Activated B cell treated with CpG ODN at 0.5 μM for 24 hours (primary cell): ENCODE data around the gene SDHB. TPM values are rescaled to one million over a fixed set of nuclear protein-coding genes. Genes with fewer than 3 reads are reported as not detected.

Experiments
- ATAC-seq: fragments of 200-7000 bp; cut with Tn5 transposase; one replicate; pipeline ENCODE4 v1.10.0; 2021; ENCODE audit warnings: low read depth, mild to moderate bottlenecking, moderate library complexity
- CTCF ChIA-PET: fragments of 350-600 bp; sonication (Branson Sonifier 250); formaldehyde crosslinking; loops from one replicate; lab custom pipeline; 2021; ENCODE audit warnings: antibody characterized with exemption; lab: Charles Lee
- POLR2A ChIA-PET: fragments of 350-600 bp; sonication (Branson Sonifier 250); formaldehyde crosslinking; loops from one replicate; lab custom pipeline; 2021; ENCODE audit warnings: antibody characterized with exemption; lab: Charles Lee
- DNase-seq: peaks from one replicate; pipeline ENCODE4 v3.0.0; 2022
- H3K27ac Mint-ChIP-seq: one replicate; pipeline ENCODE4 v1.8.0; 2020; ENCODE audit warnings: mixed read lengths
- H3K27me3 Mint-ChIP-seq: one replicate; pipeline ENCODE4 v1.8.0; 2021; ENCODE audit warnings: mixed read lengths
- H3K36me3 Mint-ChIP-seq: one replicate; pipeline ENCODE4 v1.8.0; 2021; ENCODE audit warnings: low read depth, mixed read lengths
- H3K4me1 Mint-ChIP-seq: one replicate; pipeline ENCODE4 v1.8.0; 2021; ENCODE audit warnings: mixed read lengths
- H3K4me3 Mint-ChIP-seq: one replicate; pipeline ENCODE4 v1.8.0; 2020; ENCODE audit warnings: mild to moderate bottlenecking, mixed read lengths
- H3K9me3 Mint-ChIP-seq: one replicate; pipeline ENCODE4 v1.8.0; 2020; ENCODE audit warnings: mixed read lengths
- intact Hi-C: fragments of 100-400 bp; cut with micrococcal nuclease; formaldehyde crosslinking; loops from one replicate; pipeline ENCODE4 v1.15.1; 2024
- total RNA-seq: library from RNA; stranded (reverse); gene quantifications from 2 replicates; pipeline ENCODE4 v1.2.3, GENCODE V29; 2022
- TF ChIP-seq, protein P1 (sequence below): fragments of 200-600 bp; IDR thresholded peaks from one replicate; pipeline ENCODE4 v1.8.0; 2022; ENCODE audit warnings: antibody characterized with exemption, mild to moderate bottlenecking

The SDHB gene
- total RNA-seq, 1 donor from 2014 or later, result 70.7 TPM

DNA sequence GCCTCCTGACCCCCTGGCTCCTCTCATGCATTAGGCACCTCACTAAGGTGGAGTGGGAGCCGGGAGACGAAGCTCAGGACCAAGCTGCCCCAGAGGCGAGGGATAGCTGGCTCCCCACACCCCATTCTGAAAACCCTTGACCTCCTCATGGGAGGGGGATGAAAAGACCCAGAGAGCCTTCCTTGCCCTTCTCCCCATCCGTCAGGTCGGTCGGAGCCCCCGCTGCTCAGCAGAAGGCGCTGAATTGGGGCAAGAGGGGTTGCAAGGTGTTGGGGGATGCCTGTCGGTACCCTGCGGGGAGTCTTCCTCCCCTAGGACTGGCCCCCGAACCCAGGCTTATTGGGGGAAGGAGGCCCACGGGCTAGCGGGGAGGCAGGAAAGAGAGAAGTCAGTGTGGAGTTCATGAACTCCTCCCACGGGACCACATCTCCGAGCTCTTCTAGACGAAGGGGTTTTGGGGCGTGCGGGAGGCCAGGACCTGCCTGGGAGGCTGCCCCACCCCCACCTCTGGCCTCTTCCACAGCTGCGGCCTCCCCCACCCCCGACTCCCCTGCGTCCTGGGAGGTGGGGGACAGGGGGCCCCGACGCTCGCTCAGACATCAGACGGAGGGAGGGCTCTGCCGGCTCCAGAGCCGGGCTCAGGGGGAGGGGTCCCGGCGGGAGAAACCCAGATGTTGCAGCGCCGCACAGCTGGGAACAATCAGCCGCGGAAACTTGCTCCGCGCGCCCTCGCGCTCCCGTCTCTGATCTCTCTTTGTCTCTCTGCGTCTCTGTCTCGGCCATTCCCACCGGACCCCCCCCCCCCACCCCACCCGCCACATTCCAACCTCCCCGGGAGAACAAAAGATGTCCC is 74.1 kb downstream of the SDHB start:
- ChIA-PET POLR2A (no interaction called here), CTCF (interaction anchor here (1.1 kb wide), 1 partner anchor 54 kb away, joined by 3 read pairs; no protein-coding TSS in a partner anchor)
- TF ChIP-seq, protein P1, sequence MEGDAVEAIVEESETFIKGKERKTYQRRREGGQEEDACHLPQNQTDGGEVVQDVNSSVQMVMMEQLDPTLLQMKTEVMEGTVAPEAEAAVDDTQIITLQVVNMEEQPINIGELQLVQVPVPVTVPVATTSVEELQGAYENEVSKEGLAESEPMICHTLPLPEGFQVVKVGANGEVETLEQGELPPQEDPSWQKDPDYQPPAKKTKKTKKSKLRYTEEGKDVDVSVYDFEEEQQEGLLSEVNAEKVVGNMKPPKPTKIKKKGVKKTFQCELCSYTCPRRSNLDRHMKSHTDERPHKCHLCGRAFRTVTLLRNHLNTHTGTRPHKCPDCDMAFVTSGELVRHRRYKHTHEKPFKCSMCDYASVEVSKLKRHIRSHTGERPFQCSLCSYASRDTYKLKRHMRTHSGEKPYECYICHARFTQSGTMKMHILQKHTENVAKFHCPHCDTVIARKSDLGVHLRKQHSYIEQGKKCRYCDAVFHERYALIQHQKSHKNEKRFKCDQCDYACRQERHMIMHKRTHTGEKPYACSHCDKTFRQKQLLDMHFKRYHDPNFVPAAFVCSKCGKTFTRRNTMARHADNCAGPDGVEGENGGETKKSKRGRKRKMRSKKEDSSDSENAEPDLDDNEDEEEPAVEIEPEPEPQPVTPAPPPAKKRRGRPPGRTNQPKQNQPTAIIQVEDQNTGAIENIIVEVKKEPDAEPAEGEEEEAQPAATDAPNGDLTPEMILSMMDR, result no peak
- intact Hi-C loops, result no loop called here
- H3K9me3 Mint-ChIP-seq, result no peaks in the 10 kb centered on the region
- H3K27ac Mint-ChIP-seq, result no peak overlapping the region
- DNase-seq (no peak), ATAC-seq (no peak)
- H3K4me3 Mint-ChIP-seq, result no peak overlapping the region
- H3K36me3 Mint-ChIP-seq, result peaks cover 2% of the 10 kb centered on the region
- peaks cover 8% of the 10 kb centered on the region for H3K4me1 Mint-ChIP-seq
- H3K27me3 Mint-ChIP-seq, result peaks cover 21% of the 10 kb centered on the region

DNA sequence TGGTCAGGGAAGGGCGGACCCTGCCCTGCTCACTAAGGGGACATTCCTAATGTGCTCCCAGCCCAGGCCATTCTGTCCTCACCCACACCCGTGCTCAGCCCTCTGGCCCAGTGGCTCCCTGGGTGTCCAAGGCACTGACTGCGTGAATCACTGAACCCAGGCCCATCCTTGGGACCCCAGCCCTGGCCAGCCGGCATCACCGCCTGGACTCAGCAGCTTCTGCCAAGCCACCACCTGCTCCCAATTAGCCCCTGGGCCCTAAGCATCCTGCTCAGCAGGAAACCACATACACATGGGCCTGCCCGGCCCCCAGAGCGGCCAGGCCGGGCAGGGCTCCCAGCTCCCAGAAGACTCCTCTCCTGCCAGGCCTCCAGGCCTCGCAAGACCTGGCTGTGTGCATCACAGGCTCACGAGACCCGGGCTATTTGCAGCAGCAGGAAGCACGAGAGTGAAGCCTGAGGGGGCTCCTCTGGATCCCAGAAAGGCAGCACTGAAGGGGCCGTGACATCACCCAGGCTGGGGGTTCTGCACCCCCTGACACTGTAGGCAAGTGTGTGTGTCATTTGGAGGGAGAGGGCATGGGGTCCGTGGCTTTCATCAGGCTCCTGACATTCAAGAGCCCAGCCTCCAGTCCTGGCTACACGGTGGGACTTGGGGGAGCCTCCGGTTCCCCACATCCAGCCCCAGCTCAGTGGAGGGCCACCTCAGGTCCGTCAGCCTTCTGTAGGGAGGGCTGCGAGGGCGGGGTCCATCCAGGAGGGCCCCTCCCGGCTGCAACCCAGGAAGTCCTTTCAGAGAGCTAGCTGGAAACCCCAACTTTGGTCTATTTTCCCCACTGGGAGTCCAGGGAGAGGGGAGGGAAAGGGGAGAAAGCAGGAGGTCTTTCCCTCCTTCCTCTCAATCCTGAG is 75.0 kb downstream of the SDHB start:
- ATAC-seq, result no peak
- ChIA-PET CTCF (interaction anchor here (1.1 kb wide), 1 partner anchor 53 kb away, joined by 3 read pairs; no protein-coding TSS in a partner anchor), POLR2A (no interaction called here)
- Mint-ChIP-seq H3K27me3 (peaks cover 21% of the 10 kb centered on the region), H3K36me3 (no peaks in the 10 kb centered on the region), H3K9me3 (no peaks in the 10 kb centered on the region), H3K4me3 (no peak overlapping the region), H3K27ac (no peak overlapping the region), H3K4me1 (peaks cover 8% of the 10 kb centered on the region)
- no peak for DNase-seq
- intact Hi-C loops, result no loop called here
- TF ChIP-seq, protein P1, result no peak

DNA sequence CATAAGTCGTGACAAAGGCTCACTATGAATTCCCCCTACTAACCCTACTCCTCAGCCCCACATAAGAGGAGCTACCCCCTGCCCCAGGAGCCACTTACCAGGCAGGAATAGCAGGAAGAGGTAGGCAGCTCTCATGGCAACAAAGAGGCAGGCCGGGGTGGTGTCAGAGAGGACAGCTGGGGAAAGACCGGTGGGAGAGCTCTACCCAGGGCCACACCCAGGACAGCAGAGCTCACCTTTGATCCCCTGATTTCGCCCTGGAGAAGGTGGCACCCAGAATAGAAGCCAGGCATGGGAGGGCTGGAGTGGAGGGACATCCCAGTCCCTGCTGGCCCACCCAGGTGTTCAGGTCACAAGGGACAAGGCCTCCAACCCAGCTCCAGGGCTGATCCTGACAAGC is 75.7 kb downstream of the SDHB start:
- H3K27me3 Mint-ChIP-seq, result peaks cover 17% of the 10 kb centered on the region
- H3K9me3 Mint-ChIP-seq, result no peaks in the 10 kb centered on the region
- ChIA-PET CTCF (no interaction called here), POLR2A (no interaction called here)
- no peak for DNase-seq
- H3K4me1 Mint-ChIP-seq, result peaks cover 8% of the 10 kb centered on the region
- intact Hi-C loops, result no loop called here
- no peak overlapping the region for H3K27ac Mint-ChIP-seq
- H3K4me3 Mint-ChIP-seq, result no peak overlapping the region
- ATAC-seq, result no peak
- H3K36me3 Mint-ChIP-seq, result no peaks in the 10 kb centered on the region
- TF ChIP-seq, protein P1, result no peak

DNA sequence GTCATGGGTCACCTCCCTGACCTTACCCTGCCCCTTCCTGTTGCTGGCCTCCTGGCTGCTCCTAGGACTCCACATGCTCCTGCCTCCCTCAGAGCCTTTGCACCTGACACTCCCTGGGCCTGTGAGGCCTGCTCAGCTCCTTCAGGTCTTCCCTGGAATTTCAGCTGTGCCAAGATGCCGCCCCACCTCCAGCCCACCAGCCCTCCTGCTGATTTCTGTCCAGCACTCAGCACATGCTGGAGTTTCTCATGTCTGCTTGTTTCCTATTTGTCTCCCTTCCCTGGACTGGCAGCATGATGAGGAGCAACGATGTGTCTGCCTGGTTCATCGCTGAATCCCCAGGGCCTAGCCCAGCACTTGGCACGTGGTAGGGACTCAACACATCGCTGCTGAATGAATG is 76.5 kb downstream of the SDHB start:
- intact Hi-C loops, result no loop called here
- Mint-ChIP-seq H3K4me1 (peaks cover 8% of the 10 kb centered on the region), H3K36me3 (no peaks in the 10 kb centered on the region), H3K27me3 (peaks cover 14% of the 10 kb centered on the region), H3K27ac (no peak overlapping the region), H3K4me3 (no peak overlapping the region), H3K9me3 (no peaks in the 10 kb centered on the region)
- POLR2A ChIA-PET, result no interaction called here
- CTCF ChIA-PET, result no interaction called here
- TF ChIP-seq, protein P1, result no peak
- ATAC-seq, result no peak
- no peak for DNase-seq

DNA sequence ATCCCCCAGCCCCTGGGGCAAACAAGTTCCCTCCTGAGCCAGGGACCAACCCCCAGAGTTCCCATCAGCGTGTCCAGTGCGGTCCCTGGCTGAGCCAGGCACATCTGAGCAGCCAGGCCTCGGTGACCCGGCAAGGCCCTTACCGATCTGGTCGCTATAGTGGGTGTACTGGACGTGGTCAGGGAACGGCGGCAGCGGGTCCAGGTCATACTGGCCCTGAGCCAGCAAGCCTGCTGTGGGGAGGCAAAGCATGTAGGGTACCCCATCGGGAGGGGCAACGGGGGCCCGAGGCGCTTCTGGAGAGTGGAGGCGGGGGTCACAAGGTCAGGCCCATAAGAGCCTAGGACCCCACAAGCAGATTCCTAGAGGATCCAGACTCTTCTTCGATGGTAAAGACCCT is 76.9 kb downstream of the SDHB start:
- ATAC-seq (no peak), DNase-seq (no peak)
- ChIA-PET POLR2A (no interaction called here), CTCF (no interaction called here)
- Mint-ChIP-seq H3K4me3 (no peak overlapping the region), H3K4me1 (peaks cover 8% of the 10 kb centered on the region), H3K36me3 (no peaks in the 10 kb centered on the region), H3K9me3 (no peaks in the 10 kb centered on the region), H3K27me3 (peaks cover 12% of the 10 kb centered on the region), H3K27ac (no peak overlapping the region)
- intact Hi-C loops, result no loop called here
- TF ChIP-seq, protein P1, result no peak
